ENCODE data around the gene NAT8.
"Not testable (repeated sequence)": the region's sequence is repeated elsewhere in the genome, so short reads cannot be mapped to it uniquely, and the experiment has no call there.

Gene NAT8, protein sequence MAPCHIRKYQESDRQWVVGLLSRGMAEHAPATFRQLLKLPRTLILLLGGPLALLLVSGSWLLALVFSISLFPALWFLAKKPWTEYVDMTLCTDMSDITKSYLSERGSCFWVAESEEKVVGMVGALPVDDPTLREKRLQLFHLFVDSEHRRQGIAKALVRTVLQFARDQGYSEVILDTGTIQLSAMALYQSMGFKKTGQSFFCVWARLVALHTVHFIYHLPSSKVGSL

GRCh38 chr2:73642338-73643018 is at the start of gene NAT8:
Gene NAT8 (minus strand): TSS chr2:73642422. CDS start chr2:73641628, 794 bp downstream.
- no peak for DNase-seq

DNA sequence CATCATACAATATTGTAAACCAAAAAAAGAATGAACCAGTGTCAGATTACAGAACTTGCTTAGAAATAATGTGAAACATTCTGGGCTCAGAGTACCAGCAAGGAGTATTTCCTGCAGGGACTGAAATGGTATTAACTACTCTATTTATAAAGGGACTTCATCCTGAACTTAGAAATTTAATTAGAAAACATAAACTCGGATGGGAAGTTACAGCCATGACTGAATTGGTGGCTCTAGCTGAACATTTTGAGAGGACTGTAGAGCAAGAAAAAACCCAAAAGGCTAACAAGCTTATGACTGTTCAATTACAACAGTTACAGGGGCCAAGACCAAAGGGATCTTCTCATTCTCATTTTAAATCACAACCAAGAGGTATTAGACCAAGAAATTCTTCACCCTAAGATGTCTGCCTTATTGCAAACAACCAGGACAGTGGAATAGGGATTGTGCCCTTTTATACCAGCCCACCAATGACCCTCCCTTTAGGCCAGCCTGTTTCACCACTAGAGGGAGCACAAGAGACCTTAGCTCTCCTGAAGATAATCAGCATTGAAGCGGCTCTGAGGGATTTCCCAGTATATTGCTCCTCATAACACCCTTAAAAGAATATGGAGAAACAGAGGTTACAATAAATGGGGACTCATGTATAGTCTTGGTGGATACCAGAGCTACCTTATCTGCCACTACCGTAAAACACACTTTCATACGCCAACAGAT is 48.3 kb upstream of the NAT8 start:
- peak; percentile 3 for DNase-seq

DNA sequence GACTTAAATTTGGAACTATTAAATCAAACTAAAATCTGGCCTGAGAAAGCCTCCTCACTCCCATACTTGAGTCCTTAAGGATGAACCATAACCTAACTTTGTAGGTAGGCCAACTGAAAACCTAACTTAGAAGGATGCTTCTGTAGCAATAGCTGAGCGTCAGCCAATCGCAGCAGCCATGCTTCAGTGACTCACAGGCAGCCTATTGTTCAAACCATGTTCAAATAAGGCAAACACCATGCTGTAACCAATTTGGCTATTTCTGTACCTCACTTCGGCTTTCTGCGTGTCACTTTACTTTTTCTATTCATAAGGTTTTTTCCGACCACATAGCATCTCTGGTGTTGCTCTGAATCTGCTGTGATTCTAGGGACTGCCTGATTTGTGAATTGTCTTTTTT is 46.3 kb upstream of the NAT8 start:
- DNase-seq, result not testable (repeated sequence)

DNA sequence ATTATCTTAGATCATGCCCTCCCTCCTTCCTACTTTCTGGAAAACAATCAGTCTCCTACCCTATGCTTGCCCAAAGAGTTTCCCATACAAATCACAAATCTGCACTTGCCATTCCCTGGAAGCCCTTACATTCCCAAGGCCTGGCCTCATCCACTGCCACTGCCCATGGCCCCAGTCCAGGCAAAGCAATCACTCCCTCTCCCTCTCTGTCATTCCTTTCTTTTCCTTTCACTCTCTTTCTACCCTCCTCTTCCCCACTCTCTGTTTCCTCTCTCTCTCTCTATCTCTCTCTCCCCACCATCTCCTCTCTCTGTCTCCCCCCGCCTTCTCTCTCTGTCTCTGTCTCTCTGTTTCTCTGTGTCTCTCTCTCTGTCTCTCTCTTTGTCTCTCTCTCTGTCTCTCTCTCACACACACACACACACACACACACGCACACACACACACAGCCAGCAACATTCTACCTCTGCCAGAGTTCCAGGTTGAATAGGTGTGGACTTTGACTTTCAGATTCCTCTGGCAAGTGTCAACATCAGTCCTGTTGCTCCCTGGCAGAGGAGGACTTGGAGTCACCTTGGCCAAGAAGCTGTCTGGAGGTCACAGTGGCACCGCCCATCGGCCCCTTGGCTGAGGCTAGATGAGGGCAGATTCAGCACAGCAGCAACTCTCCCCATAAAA is 43.7 kb upstream of the NAT8 start:
- DNase-seq, result no peak

GRCh38 chr2:73684905-73685304 is 42.7 kb upstream of the NAT8 start:
- DNase-seq, result not testable (repeated sequence)

GRCh38 chr2:73684325-73684724 is 42.1 kb upstream of the NAT8 start:
- DNase-seq, result not testable (repeated sequence)

GRCh38 chr2:73679951-73680571 is 37.8 kb upstream of the NAT8 start:
- peak; percentile 9 for DNase-seq

GRCh38 chr2:73679237-73679636 is 37.0 kb upstream of the NAT8 start:
- not testable (repeated sequence) for DNase-seq

- not testable (repeated sequence) for DNase-seq
These were observed 35.8 kb upstream of the NAT8 start for GRCh38 chr2:73678008-73678407.

DNA sequence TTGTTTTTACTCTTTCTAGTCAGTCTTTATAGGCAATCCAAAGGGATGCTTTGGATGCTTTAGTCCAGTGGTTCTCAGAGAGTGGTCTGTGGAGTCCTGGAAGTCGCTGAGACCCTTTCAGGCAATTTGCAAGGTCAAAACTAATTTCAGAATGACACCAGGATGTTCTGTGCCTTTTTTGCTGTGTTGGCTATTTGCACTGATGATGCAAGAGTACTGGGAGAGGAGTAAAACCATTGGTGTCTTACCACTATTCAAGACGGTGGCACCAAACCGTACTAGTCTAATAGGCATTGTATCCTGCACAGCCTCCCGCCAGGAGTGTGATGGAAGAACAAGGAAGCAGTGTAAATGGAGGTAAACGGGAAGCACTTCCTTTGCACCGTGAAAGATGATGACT is 34.0 kb upstream of the NAT8 start:
- DNase-seq, result not testable (repeated sequence)

- not testable (repeated sequence) for DNase-seq
These were observed 32.5 kb upstream of the NAT8 start for GRCh38 chr2:73674696-73675157.

DNA sequence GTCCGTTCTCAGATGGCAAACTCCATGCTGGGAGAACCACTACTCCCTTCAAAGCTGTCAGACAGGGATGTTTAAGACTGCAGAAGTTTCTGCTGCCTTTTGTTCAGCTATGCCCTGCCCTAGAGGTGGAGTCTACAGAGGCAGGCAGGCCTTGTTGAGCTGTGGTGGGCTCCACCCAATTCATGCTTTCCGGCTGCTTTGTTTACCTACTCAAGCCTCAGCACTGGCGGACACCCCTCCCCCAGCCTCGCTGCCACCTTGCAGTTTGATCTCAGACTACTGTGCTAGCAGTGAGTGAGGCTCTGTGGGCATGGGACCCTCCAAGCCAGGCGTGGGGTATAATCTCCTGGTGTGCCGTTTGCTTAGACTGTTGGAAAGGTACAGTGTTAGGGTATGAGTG is 27.8 kb upstream of the NAT8 start:
- not testable (repeated sequence) for DNase-seq

DNA sequence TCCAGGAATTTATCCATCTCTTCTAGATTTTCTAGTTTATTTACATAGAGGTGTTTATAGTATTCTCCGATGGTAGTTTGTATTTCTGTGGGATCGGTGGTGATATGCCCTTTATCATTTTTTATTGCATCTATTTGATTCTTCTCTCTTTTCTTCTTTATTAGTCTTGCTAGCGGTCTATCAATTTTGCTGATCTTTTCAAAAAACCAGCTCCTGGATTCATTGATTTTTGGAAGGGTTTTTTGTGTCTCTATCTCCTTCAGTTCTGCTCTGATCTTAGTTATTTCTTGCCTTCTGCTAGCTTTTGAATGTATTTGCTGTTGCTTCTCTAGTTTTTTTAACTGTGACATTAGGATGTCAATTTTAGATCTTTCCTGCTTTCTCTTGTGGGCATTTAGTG is 25.0 kb upstream of the NAT8 start:
- DNase-seq, result not testable (repeated sequence)

GRCh38 chr2:73654175-73654574 is 12.0 kb upstream of the NAT8 start:
- DNase-seq, result no peak

DNA sequence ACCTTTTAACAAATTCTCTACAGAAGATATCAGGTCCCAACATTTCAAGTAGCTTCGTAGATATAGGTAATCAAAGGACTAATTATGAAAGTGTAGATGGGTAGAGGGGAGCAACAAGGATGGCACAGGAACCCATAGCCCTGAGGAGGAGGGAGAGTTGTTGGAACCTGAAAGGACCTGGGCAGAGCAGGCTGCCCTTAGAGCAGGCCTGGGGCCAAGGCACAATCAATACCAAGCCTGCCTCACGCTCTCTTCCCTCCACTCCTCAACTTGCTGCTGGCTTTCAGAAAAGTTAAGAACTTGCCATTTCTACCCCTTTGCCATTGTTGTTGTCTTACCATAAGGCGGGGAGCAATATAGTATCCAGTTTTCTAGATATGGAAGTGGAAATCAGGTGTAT is 10.1 kb upstream of the NAT8 start:
- DNase-seq, result no peak

DNA sequence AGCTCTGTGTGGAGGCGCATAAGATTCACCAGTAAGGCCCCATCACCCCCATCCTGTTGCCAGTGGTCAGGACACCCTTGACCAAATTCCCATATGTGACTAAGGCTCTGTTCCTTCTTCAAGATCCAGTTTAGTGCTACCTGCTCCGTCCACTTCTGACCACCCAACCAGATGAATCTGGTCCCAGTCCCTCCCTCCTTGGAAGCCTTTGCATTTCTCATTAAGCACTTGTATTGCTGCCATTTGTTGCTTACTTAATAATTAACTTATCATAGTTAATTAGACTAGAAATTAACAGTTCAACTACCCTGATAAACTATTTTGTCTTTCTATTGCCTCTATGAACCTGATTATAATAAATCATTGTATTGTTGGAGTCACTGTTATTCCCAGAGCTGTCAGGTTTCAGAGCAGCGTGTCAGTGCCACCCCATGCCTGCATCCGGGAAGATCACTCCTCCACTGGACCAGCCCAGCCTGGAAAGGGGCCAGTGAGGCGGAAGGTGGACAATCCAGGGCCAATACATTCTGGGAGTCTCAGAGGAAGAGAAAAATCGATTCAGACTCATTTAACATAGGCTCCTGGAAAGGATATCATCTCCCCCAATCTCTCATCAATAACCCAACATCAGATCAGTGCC is 9.5 kb upstream of the NAT8 start:
- DNase-seq, result no peak

- DNase-seq, result not testable (repeated sequence)
These were observed 5.5 kb upstream of the NAT8 start for GRCh38 chr2:73647690-73648089.

GRCh38 chr2:73641767-73642062 is 507 bp downstream of the NAT8 start:
- DNase-seq, result no peak

DNA sequence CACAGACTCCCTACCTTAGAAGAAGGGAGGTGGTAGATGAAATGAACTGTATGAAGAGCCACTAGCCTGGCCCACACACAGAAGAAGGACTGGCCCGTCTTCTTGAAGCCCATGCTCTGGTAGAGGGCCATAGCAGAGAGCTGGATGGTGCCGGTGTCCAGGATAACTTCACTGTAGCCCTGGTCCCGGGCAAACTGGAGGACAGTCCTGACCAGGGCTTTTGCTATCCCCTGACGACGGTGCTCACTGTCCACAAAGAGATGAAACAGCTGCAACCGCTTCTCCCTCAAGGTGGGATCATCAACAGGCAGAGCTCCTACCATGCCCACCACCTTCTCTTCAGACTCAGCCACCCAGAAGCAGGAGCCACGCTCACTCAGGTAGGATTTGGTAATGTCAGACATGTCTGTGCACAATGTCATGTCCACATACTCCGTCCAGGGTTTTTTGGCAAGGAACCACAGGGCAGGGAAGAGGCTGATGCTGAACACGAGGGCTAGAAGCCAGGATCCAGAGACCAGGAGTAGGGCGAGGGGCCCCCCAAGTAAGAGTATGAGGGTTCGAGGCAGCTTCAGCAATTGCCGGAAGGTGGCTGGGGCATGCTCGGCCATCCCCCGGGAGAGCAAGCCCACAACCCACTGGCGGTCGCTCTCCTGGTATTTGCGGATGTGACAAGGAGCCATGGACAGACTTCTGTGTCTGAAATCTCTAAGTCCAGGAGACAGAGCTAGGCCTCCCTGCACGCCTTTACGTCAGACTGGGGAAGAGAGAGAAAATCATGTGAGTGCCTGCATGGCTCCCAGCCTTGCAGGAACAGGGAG is 1.1 kb downstream of the NAT8 start:
- DNase-seq, result no peak

DNA sequence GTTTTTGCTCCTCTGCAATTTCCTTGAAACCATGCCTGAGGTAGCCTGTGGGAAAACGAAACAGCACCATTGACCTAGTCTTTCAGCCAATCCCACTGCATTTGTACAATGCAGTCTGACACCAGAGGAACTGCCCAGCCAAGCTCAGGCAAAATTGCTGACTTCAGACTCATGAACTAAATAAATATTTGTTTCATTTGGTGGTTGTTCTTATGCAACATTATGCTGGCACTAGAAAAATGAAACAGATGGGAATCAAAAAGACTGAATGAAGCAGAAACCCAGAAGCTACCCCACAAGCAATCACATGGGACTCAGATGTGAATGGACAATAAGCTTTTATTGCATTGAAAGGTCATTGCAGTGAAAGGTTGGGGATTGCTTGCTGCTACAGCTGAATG is 1.7 kb downstream of the NAT8 start:
- DNase-seq, result no peak

DNA sequence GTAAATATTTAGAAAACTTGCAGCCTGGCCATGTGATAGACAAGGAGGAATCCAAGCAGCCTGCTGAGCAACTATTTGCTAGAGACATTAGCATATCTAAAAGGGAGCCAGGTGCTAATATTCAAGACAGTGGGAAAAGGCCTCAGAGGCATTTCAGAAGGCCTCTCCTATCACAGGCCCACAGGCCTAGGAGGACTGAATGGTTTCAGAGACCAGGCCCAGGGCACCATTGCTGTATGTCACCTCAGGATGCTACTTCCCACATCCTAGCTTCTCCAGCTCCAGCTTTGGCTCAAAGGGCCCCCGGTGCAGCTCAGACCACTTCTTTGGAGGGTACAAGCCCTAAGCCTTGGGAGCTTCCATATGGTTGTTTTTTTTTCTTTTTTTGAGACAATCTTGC is 3.8 kb downstream of the NAT8 start:
- DNase-seq, result no peak

DNA sequence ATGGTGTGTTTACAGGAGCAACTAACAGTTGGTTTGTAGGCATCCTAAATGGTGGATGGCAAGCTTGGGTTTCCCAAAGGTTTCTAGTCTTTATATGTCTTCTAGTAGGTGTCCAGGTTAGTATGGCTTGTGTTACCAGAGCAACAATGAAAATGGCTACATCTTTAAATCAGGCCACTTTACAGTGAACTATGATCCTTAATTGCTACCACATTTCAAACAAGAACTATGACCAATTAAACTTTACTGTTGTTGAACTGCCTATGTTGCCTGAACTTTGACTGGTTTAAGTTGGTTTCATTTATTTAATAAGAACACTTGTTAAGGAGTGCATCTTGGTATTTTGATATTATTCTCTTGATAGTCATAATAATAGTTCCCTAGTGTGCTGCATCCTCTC is 5.2 kb downstream of the NAT8 start:
- not testable (repeated sequence) for DNase-seq
